AG04450 (cell line): ENCODE data around the gene PALLD. TPM values are rescaled to one million over a fixed set of nuclear protein-coding genes. Genes with fewer than 3 reads are reported as not detected.

Experiments
- CTCF ChIA-PET: fragments of 300-600, 350-600 bp; formaldehyde crosslinking; extraction: SDS; loops from one replicate; lab custom pipeline; 2022; ENCODE audit warnings: antibody characterized with exemption, inconsistent platforms; lab: Charles Lee
- POLR2A ChIA-PET: fragments of 350-600 bp; formaldehyde crosslinking; extraction: SDS; loops from one replicate; lab custom pipeline; 2021; ENCODE audit warnings: antibody characterized with exemption, inconsistent platforms; lab: Yijun Ruan, JAX
- DNase-seq: peaks from one replicate; pipeline ENCODE4 v3.0.0-alpha.2; 2011; ENCODE audit warnings: low read depth, low spot score
- H3K27ac ChIP-seq: one replicate; pipeline ENCODE4 v1.5.1; 2012; ENCODE audit warnings: low read depth, low read length, control low read depth
- H3K27me3 ChIP-seq: one replicate; pipeline ENCODE4 v1.6.0; 2012; ENCODE audit warnings: low read length; ENCODE audit not compliant: control insufficient read depth, insufficient read depth
- H3K4me3 ChIP-seq: 2 replicates; pipeline ENCODE4 v1.5.1; 2011; ENCODE audit warnings: mild to moderate bottlenecking, low read depth, low read length, control low read depth
- H3K9me3 ChIP-seq: 2 replicates; pipeline ENCODE4 v1.5.1; 2012; ENCODE audit warnings: low read length; ENCODE audit not compliant: control insufficient read depth, insufficient read depth
- CTCF ChIP-seq: IDR thresholded peaks from 2 replicates; pipeline ENCODE4 v1.5.1; 2011; ENCODE audit warnings: low read depth, low read length, control low read depth, inconsistent platforms
- polyA plus RNA-seq: library from polyadenylated mRNA; depleted of rRNA; stranded (reverse); fragments of >200 nt; gene quantifications from 2 replicates; pipeline ENCODE4 v1.2.3, GENCODE V29; 2011

Gene PALLD
- polyA plus RNA-seq, 1 experiment, result 159 TPM

DNA sequence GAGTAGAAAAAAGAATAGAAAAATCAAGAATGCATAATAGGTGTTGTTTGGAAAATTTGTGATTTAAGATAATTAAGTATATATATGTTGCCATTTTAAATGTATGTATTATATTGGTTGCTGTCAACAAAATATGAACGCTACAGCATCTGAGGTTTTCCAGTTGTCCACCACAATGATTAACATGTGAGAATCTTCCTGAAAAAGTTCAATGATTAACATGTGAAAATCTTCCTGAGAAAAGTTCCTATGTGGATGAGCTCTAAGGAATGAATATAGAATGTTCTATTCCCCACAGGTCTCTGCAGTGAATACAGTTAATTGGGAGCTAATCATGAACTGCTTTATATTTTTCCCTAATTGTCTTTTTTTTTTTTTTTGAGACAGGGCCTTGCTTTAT lies 298.5 kb downstream of the PALLD start:
- H3K27ac ChIP-seq, result no peak overlapping the region
- H3K4me3 ChIP-seq, result no peak overlapping the region
- no peak for TF ChIP-seq CTCF
- peaks cover 6% of the 10 kb centered on the region; the same call in 1 of the 2 replicates for H3K9me3 ChIP-seq
- H3K27me3 ChIP-seq, result no peaks in the 10 kb centered on the region
- ChIA-PET CTCF (interaction anchor here (0.6 to 1.6 kb wide), 2 partner anchors 210 to 272 kb away, joined by 3 to 6 read pairs; no protein-coding TSS in a partner anchor), POLR2A (interaction anchor here (0.6 kb wide), 1 partner anchor 8 kb away, joined by 4 read pairs; no protein-coding TSS in a partner anchor)
- DNase-seq, result no peak

DNA sequence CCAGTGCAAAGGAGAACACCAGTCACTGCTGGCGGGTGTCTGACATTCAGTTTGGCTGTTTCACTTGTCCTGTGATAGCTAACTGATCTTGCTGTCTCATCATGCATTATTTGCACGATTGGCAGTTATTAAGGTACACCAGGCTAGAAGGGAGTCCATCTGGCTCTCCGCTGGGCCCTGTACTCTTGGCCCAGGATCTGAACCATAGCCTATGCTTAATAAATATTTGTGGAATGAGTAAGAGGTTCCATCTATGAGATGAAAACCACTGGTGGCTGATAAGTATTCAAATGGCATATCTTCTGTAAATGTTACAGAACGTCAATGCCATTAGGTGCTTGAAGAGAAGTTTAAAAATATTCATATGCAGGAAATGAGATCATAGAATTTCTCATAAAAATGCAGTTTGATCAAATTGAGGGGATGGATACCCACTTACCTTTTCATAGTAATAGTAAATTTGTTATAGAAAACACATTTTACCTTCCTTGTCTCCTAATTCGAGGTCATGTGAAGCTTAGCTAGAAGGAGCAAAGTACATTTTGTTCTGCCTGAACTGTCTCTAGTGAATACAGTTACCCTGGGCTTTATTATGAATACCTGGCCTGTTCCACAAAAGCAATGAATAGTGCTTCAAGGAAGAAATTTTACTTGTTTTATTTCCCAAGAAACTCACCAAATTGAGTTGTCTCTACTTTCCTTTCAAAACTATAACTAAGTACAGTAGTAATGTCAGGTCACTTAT lies 299.7 kb downstream of the PALLD start:
- no peak for TF ChIP-seq CTCF
- POLR2A ChIA-PET, result no interaction called here
- Histone ChIP-seq H3K9me3 (peaks cover 6% of the 10 kb centered on the region; the same call in 1 of the 2 replicates), H3K27me3 (no peaks in the 10 kb centered on the region), H3K27ac (peak overlapping the region; percentile 63), H3K4me3 (no peak overlapping the region)
- CTCF ChIA-PET, result interaction anchor here (1.6 kb wide), 1 partner anchor 211 kb away, joined by 6 read pairs; no protein-coding TSS in a partner anchor
- no peak for DNase-seq

GRCh38 chr4:168797194-168797593 lies 300.3 kb downstream of the PALLD start:
- no peak overlapping the region for H3K4me3 ChIP-seq
- no peaks in the 10 kb centered on the region for H3K27me3 ChIP-seq
- peak overlapping the region; percentile 31 for H3K27ac ChIP-seq
- no peak for DNase-seq
- TF ChIP-seq CTCF, result no peak
- peaks cover 6% of the 10 kb centered on the region; the same call in 1 of the 2 replicates for H3K9me3 ChIP-seq
- ChIA-PET POLR2A (no interaction called here), CTCF (no interaction called here)

- ChIA-PET CTCF (interaction anchor here (0.6 kb wide), 1 partner anchor 13 kb away, joined by 4 read pairs; no protein-coding TSS in a partner anchor), POLR2A (no interaction called here)
- no peak for DNase-seq
- no peaks in the 10 kb centered on the region for H3K27me3 ChIP-seq
- peaks cover 6% of the 10 kb centered on the region; the same call in 1 of the 2 replicates for H3K9me3 ChIP-seq
- H3K4me3 ChIP-seq, result no peak overlapping the region
- no peak for TF ChIP-seq CTCF
- H3K27ac ChIP-seq, result peak overlapping the region; percentile 31
Measured at GRCh38 chr4:168797738-168798375, 301.0 kb downstream of the PALLD start.

DNA sequence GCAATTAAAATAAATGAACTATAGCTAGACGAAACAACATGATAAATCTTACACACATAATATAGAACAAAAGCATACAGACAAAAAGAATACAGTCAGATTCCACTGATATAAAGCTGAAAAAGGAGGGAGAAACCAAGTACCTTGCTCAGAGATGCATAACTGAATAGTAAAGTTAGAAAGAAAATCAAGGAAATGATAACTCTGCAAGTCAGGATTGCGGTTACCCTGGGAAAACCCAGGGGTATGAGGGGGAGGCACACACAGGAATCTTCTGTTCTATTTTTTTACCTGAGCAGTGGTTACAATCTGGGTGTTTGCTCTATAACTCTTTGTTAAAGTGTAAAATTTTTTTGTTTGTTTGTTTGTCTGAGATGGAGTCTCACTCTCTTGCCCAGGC lies 304.1 kb downstream of the PALLD start:
- Histone ChIP-seq H3K27ac (no peak overlapping the region), H3K4me3 (no peak overlapping the region), H3K9me3 (no peaks in the 10 kb centered on the region), H3K27me3 (no peaks in the 10 kb centered on the region)
- ChIA-PET POLR2A (interaction anchor here (0.6 kb wide), 1 partner anchor 37 kb away, joined by 5 read pairs; no protein-coding TSS in a partner anchor), CTCF (no interaction called here)
- no peak for TF ChIP-seq CTCF
- no peak for DNase-seq
